Measurements from ENCODE around the gene HOXA6. TPM values are rescaled to one million over a fixed set of nuclear protein-coding genes. Genes with fewer than 3 reads are reported as not detected.
A peak's percentile ranks its signal among the peaks of the same experiment; 100 is the strongest.

The HOXA6 gene
- total RNA-seq, 1 donor from 2014 or later: not detected

GRCh38 chr7:27140126-27140857 is 7.3 kb downstream of the HOXA6 start:
- Mint-ChIP-seq H3K9me3 (peaks cover 10% of the 10 kb centered on the region), H3K27ac (no peak overlapping the region), H3K4me3 (no peak overlapping the region), H3K36me3 (no peaks in the 10 kb centered on the region), H3K4me1 (peaks cover 8% of the 10 kb centered on the region), H3K27me3 (ENCODE audit: insufficient read depth, low read depth) (peaks cover 90% of the 10 kb centered on the region)
- Histone ChIP-seq H3K4me3 (no peak overlapping the region), H3F3A (ENCODE audit: low read depth) (no peaks in the 10 kb centered on the region), H3K4me1 (peaks cover 10% of the 10 kb centered on the region), H3K9me3 (ENCODE audit: low read depth) (no peaks in the 10 kb centered on the region), H3K36me3 (no peaks in the 10 kb centered on the region), H3K27me3 (peaks cover 100% of the 10 kb centered on the region), H3K9ac (no peak overlapping the region), H3K4me2 (no peak overlapping the region), H4K20me1 (ENCODE audit: low read depth) (peaks cover 92% of the 10 kb centered on the region), H2AFZ (replicated peaks) (no peak overlapping the region), H3K79me2 (ENCODE audit: low read depth) (no peaks in the 10 kb centered on the region), H3K27ac (no peak overlapping the region)
- TF ChIP-seq CTCF (IDR thresholded peaks at IDR 0.05): no peak
- TF ChIP-seq EZH2phosphoT487 (IDR thresholded peaks at IDR 0.05): no peak
- peak; percentile 84 for TF ChIP-seq EZH2 (IDR thresholded peaks at IDR 0.05)
- DNase-seq (ENCODE audit: low spot score): no peak

GRCh38 chr7:27139334-27140125 is 8.0 kb downstream of the HOXA6 start:
- Histone ChIP-seq H2AFZ (replicated peaks) (no peak overlapping the region), H3K4me1 (peaks cover 10% of the 10 kb centered on the region), H3F3A (ENCODE audit: low read depth) (no peaks in the 10 kb centered on the region), H4K20me1 (ENCODE audit: low read depth) (peaks cover 95% of the 10 kb centered on the region), H3K36me3 (no peaks in the 10 kb centered on the region), H3K4me3 (no peak overlapping the region), H3K9me3 (ENCODE audit: low read depth) (no peaks in the 10 kb centered on the region), H3K27ac (no peak overlapping the region), H3K9ac (no peak overlapping the region), H3K27me3 (peaks cover 100% of the 10 kb centered on the region), H3K79me2 (ENCODE audit: low read depth) (no peaks in the 10 kb centered on the region), H3K4me2 (peak overlapping the region; percentile 51)
- DNase-seq (ENCODE audit: low spot score): peak; percentile 70
- Mint-ChIP-seq H3K36me3 (no peaks in the 10 kb centered on the region), H3K4me1 (peaks cover 8% of the 10 kb centered on the region), H3K9me3 (peaks cover 8% of the 10 kb centered on the region), H3K27me3 (ENCODE audit: insufficient read depth, low read depth) (peaks cover 92% of the 10 kb centered on the region), H3K4me3 (peak overlapping the region; percentile 67), H3K27ac (no peak overlapping the region)
- peak; percentile 99 for TF ChIP-seq EZH2phosphoT487 (IDR thresholded peaks at IDR 0.05)
- TF ChIP-seq EZH2 (IDR thresholded peaks at IDR 0.05): peak; percentile 100
- TF ChIP-seq CTCF (IDR thresholded peaks at IDR 0.05): no peak

- no peak overlapping the region for H3K27ac ChIP-seq
- Mint-ChIP-seq H3K4me3 (no peak overlapping the region), H3K36me3 (peaks cover 1% of the 10 kb centered on the region)
Measured at GRCh38 chr7:27138985-27139333, 8.6 kb downstream of the HOXA6 start.

More at GRCh38 chr7:27138985-27139333, 8.6 kb downstream of the HOXA6 start:
- H3K9ac ChIP-seq: no peak overlapping the region
- peaks cover 100% of the 10 kb centered on the region for H3K27me3 ChIP-seq
- H2AFZ ChIP-seq (replicated peaks): no peak overlapping the region
- H3K4me1 Mint-ChIP-seq: peaks cover 8% of the 10 kb centered on the region
- no peaks in the 10 kb centered on the region for H3K79me2 ChIP-seq (ENCODE audit: low read depth)
- H3K9me3 ChIP-seq (ENCODE audit: low read depth): no peaks in the 10 kb centered on the region
- peaks cover 10% of the 10 kb centered on the region for H3K4me1 ChIP-seq
- no peak for DNase-seq (ENCODE audit: low spot score)
- peaks cover 11% of the 10 kb centered on the region for H3K9me3 Mint-ChIP-seq
- no peaks in the 10 kb centered on the region for H3F3A ChIP-seq (ENCODE audit: low read depth)
- H3K36me3 ChIP-seq: no peaks in the 10 kb centered on the region
- H3K4me3 ChIP-seq: no peak overlapping the region
- peak overlapping the region; percentile 51 for H3K4me2 ChIP-seq
- peaks cover 92% of the 10 kb centered on the region for H3K27me3 Mint-ChIP-seq (ENCODE audit: insufficient read depth, low read depth)
- no peak for TF ChIP-seq EZH2 (IDR thresholded peaks at IDR 0.05)
- TF ChIP-seq CTCF (IDR thresholded peaks at IDR 0.05): no peak
- no peak for TF ChIP-seq EZH2phosphoT487 (IDR thresholded peaks at IDR 0.05)
- H3K27ac Mint-ChIP-seq: no peak overlapping the region
- peaks cover 95% of the 10 kb centered on the region for H4K20me1 ChIP-seq (ENCODE audit: low read depth)

All from neural progenitor cell (in vitro differentiated cells).